Trophoblast cell (in vitro differentiated cells and primary cell): ENCODE results near the gene ARHGEF37.
"Not testable (repeated sequence)": the region's sequence is repeated elsewhere in the genome, so short reads cannot be mapped to it uniquely, and the experiment has no call there.

Experiments used
- DNase-seq, 2 donors: peaks; one replicate each; pipeline ENCODE4 v3.0.0-alpha.2; 2016
- H2AFZ ChIP-seq: 2 replicates; pipeline ENCODE4 v1.6.1; 2013; ENCODE audit warnings: low read length, moderate library complexity, mild to moderate bottlenecking; ENCODE audit not compliant: insufficient read depth, poor library complexity
- H2AK5ac ChIP-seq: 2 replicates; pipeline ENCODE4 v1.6.1; 2013; ENCODE audit warnings: mild to moderate bottlenecking, low read length
- H2BK120ac ChIP-seq: 2 replicates; pipeline ENCODE4 v1.6.1; 2013; ENCODE audit warnings: low read length, mild to moderate bottlenecking, moderate library complexity; ENCODE audit not compliant: insufficient read depth, poor library complexity
- H2BK12ac ChIP-seq: 2 replicates; pipeline ENCODE4 v1.6.1; 2013; ENCODE audit warnings: mild to moderate bottlenecking, low read length, moderate library complexity
- H2BK5ac ChIP-seq: 2 replicates; pipeline ENCODE4 v1.6.1; 2013; ENCODE audit warnings: low read length, low read depth, moderate library complexity, mild to moderate bottlenecking; ENCODE audit not compliant: poor library complexity
- H3K14ac ChIP-seq: 2 replicates; pipeline ENCODE4 v1.6.1; 2013; ENCODE audit warnings: mild to moderate bottlenecking, low read length
- H3K18ac ChIP-seq: 2 replicates; pipeline ENCODE4 v1.6.1; 2013; ENCODE audit warnings: mild to moderate bottlenecking, low read length
- H3K23ac ChIP-seq: 2 replicates; pipeline ENCODE4 v1.6.1; 2013; ENCODE audit warnings: low read length
- H3K27ac ChIP-seq: 2 replicates; pipeline ENCODE4 v1.5.1; 2013; ENCODE audit warnings: low read depth, mild to moderate bottlenecking, inconsistent platforms, low read length, moderate library complexity
- H3K27me3 ChIP-seq: 2 replicates; pipeline ENCODE4 v1.6.1; 2013; ENCODE audit warnings: inconsistent platforms, mild to moderate bottlenecking, low read length, moderate library complexity; ENCODE audit not compliant: insufficient read depth
- H3K36me3 ChIP-seq, 2 experiments: 1 replicate in 1 of 2; 2 replicates in 1 of 2; pipeline ENCODE4 v1.6.1; 2013; ENCODE audit warnings: low read length in 2 of 2, mild to moderate bottlenecking in 2 of 2, moderate library complexity in 1 of 2; ENCODE audit not compliant: insufficient read depth in 2 of 2, control insufficient read depth in 1 of 2
- H3K4ac ChIP-seq: 2 replicates; pipeline ENCODE4 v1.6.1; 2013; ENCODE audit warnings: low read depth, mild to moderate bottlenecking, low read length, moderate library complexity
- H3K4me1 ChIP-seq, 2 experiments: 1 replicate in 1 of 2; 2 replicates in 1 of 2; pipeline ENCODE4 v1.6.1; 2013; ENCODE audit warnings: low read length in 2 of 2, mild to moderate bottlenecking in 2 of 2, moderate library complexity in 1 of 2; ENCODE audit not compliant: insufficient read depth in 2 of 2, control insufficient read depth in 1 of 2
- H3K4me2 ChIP-seq: 2 replicates; pipeline ENCODE4 v1.6.1; 2013; ENCODE audit warnings: inconsistent platforms, mild to moderate bottlenecking, low read length, moderate library complexity
- H3K4me3 ChIP-seq: 2 replicates; pipeline ENCODE4 v1.5.1; 2013; ENCODE audit warnings: mild to moderate bottlenecking, low read depth, low read length, inconsistent platforms
- H3K79me1 ChIP-seq: one replicate; pipeline ENCODE4 v1.6.1; 2013; ENCODE audit warnings: low read length
- H3K79me2 ChIP-seq: 2 replicates; pipeline ENCODE4 v1.6.1; 2013; ENCODE audit warnings: low read length, mild to moderate bottlenecking; ENCODE audit not compliant: control insufficient read depth, insufficient read depth, poor library complexity
- H3K9ac ChIP-seq: 2 replicates; pipeline ENCODE4 v1.6.1; 2013; ENCODE audit warnings: mild to moderate bottlenecking, low read length
- H3K9me3 ChIP-seq: 2 replicates; pipeline ENCODE4 v1.6.1; 2013; ENCODE audit warnings: low read depth, mild to moderate bottlenecking, control low read depth, inconsistent platforms, low read length; ENCODE audit not compliant: insufficient read depth
- H4K12ac ChIP-seq: 2 replicates; pipeline ENCODE4 v1.6.1; 2013; ENCODE audit warnings: low read depth, mild to moderate bottlenecking, low read length, moderate library complexity
- H4K8ac ChIP-seq: 2 replicates; pipeline ENCODE4 v1.6.1; 2013; ENCODE audit warnings: low read depth, mild to moderate bottlenecking, low read length, moderate library complexity
- H4K91ac ChIP-seq: one replicate; pipeline ENCODE4 v1.6.1; 2013; ENCODE audit warnings: low read depth, mild to moderate bottlenecking, low read length, moderate library complexity
- WGBS: extraction: QIAGEN DNeasy Blood & Tissue Kit; methylation state at CpG from one replicate; pipeline ENCODE4 v1.1.7; 2013; ENCODE audit warnings: missing lambda C conversion rate; ENCODE audit not compliant: insufficient read length, insufficient coverage; ENCODE audit errors: extremely low coverage; 5-methylcytosine and 5-hydroxymethylcytosine counted together

Gene ARHGEF37

GRCh38 chr5:149588936-149589335 is 7.6 kb downstream of the ARHGEF37 start:
- H3K4ac ChIP-seq = no peak overlapping the region
- H3K27me3 ChIP-seq = no peaks in the 10 kb centered on the region
- H3K79me1 ChIP-seq = peaks cover 6% of the 10 kb centered on the region
- peak overlapping the region; percentile 11 for H4K8ac ChIP-seq
- H3K14ac ChIP-seq = no peak overlapping the region
- H3K27ac ChIP-seq = no peak overlapping the region
- H3K36me3 ChIP-seq = no peaks in the 10 kb centered on the region
- peaks cover 0 to 6% of the 10 kb centered on the region in 2 experiments for H3K4me1 ChIP-seq
- no peak overlapping the region for H3K18ac ChIP-seq
- no peak overlapping the region for H2AK5ac ChIP-seq
- WGBS = no CpG with 5 or more reads among the region's 1 CpG
- H4K91ac ChIP-seq = peak overlapping the region; percentile 11
- no peaks in the 10 kb centered on the region for H3K79me2 ChIP-seq
- no peak overlapping the region for H4K12ac ChIP-seq
- H2BK5ac ChIP-seq = no peak overlapping the region
- peak in 1 of 2 donors; percentile 64 for DNase-seq
- H3K9me3 ChIP-seq = no peaks in the 10 kb centered on the region
- no peak overlapping the region for H3K4me2 ChIP-seq
- no peak overlapping the region for H3K9ac ChIP-seq
- no peak overlapping the region for H2AFZ ChIP-seq
- no peak overlapping the region for H3K4me3 ChIP-seq
- H2BK120ac ChIP-seq = no peak overlapping the region
- no peak overlapping the region for H3K23ac ChIP-seq
- no peak overlapping the region for H2BK12ac ChIP-seq

- H3K79me2 ChIP-seq = no peaks in the 10 kb centered on the region
- no CpG with 5 or more reads among the region's 2 CpGs for WGBS
Measured at GRCh38 chr5:149593370-149593769, 12.1 kb downstream of the ARHGEF37 start.

GRCh38 chr5:149594206-149594895 is 13.1 kb downstream of the ARHGEF37 start:
- H3K4ac ChIP-seq = no peak overlapping the region
- H3K27me3 ChIP-seq = no peaks in the 10 kb centered on the region
- H2AFZ ChIP-seq = no peak overlapping the region
- H2BK12ac ChIP-seq = no peak overlapping the region
- H3K79me1 ChIP-seq = peaks cover 2% of the 10 kb centered on the region
- H2BK5ac ChIP-seq = no peak overlapping the region
- no peak overlapping the region for H4K91ac ChIP-seq
- H3K36me3 ChIP-seq = no peaks in the 10 kb centered on the region
- H3K14ac ChIP-seq = no peak overlapping the region
- H3K79me2 ChIP-seq = no peaks in the 10 kb centered on the region
- no peak overlapping the region for H3K4me3 ChIP-seq
- DNase-seq = no peak
- no peak overlapping the region for H3K27ac ChIP-seq
- no peak overlapping the region for H3K4me2 ChIP-seq
- no peak overlapping the region for H2AK5ac ChIP-seq
- no peak overlapping the region for H4K8ac ChIP-seq
- H3K18ac ChIP-seq = no peak overlapping the region
- no peak overlapping the region for H3K9ac ChIP-seq
- H3K9me3 ChIP-seq = no peaks in the 10 kb centered on the region
- no peak overlapping the region for H2BK120ac ChIP-seq
- H3K4me1 ChIP-seq = no peaks in the 10 kb centered on the region
- no peak overlapping the region for H3K23ac ChIP-seq
- no peak overlapping the region for H4K12ac ChIP-seq
- no CpG with 5 or more reads among the region's 5 CpGs for WGBS

More at GRCh38 chr5:149593370-149593769, 12.1 kb downstream of the ARHGEF37 start:
- Histone ChIP-seq H3K14ac (no peak overlapping the region), H3K18ac (no peak overlapping the region), H3K4ac (no peak overlapping the region), H3K4me3 (no peak overlapping the region), H3K4me1 (no peaks in the 10 kb centered on the region), H2AK5ac (no peak overlapping the region), H3K27me3 (no peaks in the 10 kb centered on the region), H4K12ac (no peak overlapping the region), H2AFZ (no peak overlapping the region), H2BK5ac (no peak overlapping the region), H2BK12ac (no peak overlapping the region), H3K36me3 (no peaks in the 10 kb centered on the region), H3K23ac (no peak overlapping the region), H3K79me1 (peaks cover 5% of the 10 kb centered on the region), H3K4me2 (no peak overlapping the region), H3K9ac (no peak overlapping the region), H4K91ac (no peak overlapping the region), H2BK120ac (no peak overlapping the region), H3K9me3 (no peaks in the 10 kb centered on the region), H4K8ac (no peak overlapping the region), H3K27ac (no peak overlapping the region)
- no peak for DNase-seq

- H3K14ac ChIP-seq, H3K36me3 ChIP-seq, H2AK5ac ChIP-seq, H3K79me2 ChIP-seq, H3K27ac ChIP-seq, H2BK5ac ChIP-seq, H3K79me1 ChIP-seq, H3K4me2 ChIP-seq, H3K23ac ChIP-seq, H2BK120ac ChIP-seq, H3K18ac ChIP-seq, H4K8ac ChIP-seq, H3K4ac ChIP-seq, H4K12ac ChIP-seq, H3K9me3 ChIP-seq, H3K4me1 ChIP-seq, H2BK12ac ChIP-seq, H3K9ac ChIP-seq, H4K91ac ChIP-seq, H3K4me3 ChIP-seq, H3K27me3 ChIP-seq, H2AFZ ChIP-seq: not testable (repeated sequence)
- DNase-seq = peak; percentile 62 to 84
- no CpG with 5 or more reads among the region's 3 CpGs for WGBS
Measured at GRCh38 chr5:149595105-149595504, 13.8 kb downstream of the ARHGEF37 start.
